Endodermal cell (in vitro differentiated cells): ENCODE results near the gene BEST1. TPM values are rescaled to one million over a fixed set of nuclear protein-coding genes. Genes with fewer than 3 reads are reported as not detected.

Source experiments
- DNase-seq: peaks from one replicate; pipeline ENCODE4 v3.0.0-alpha.2; 2017
- H3K27ac ChIP-seq: 2 replicates; pipeline ENCODE4 v1.5.1; 2013; ENCODE audit warnings: mild to moderate bottlenecking, low read depth, low read length, moderate library complexity
- H3K27me3 ChIP-seq: 2 replicates; pipeline ENCODE4 v1.6.1; 2013; ENCODE audit warnings: mild to moderate bottlenecking, low read length, moderate library complexity; ENCODE audit not compliant: insufficient read depth, control insufficient read depth, poor library complexity, severe bottlenecking
- H3K36me3 ChIP-seq: 2 replicates; pipeline ENCODE4 v1.7.0; 2013; ENCODE audit warnings: mild to moderate bottlenecking, low read length, moderate library complexity; ENCODE audit not compliant: control insufficient read depth, insufficient read depth
- H3K4me1 ChIP-seq: one replicate; pipeline ENCODE4 v1.7.0; 2013; ENCODE audit warnings: low read length; ENCODE audit not compliant: control insufficient read depth, insufficient read depth
- H3K4me3 ChIP-seq: 2 replicates; pipeline ENCODE4 v1.5.1; 2013; ENCODE audit warnings: mild to moderate bottlenecking, low read length, moderate library complexity
- H3K9ac ChIP-seq: 2 replicates; pipeline ENCODE4 v1.6.1; 2013; ENCODE audit warnings: mild to moderate bottlenecking, low read length, moderate library complexity; ENCODE audit not compliant: poor library complexity, severe bottlenecking; ENCODE audit errors: extremely low read depth
- H3K9me3 ChIP-seq: 2 replicates; pipeline ENCODE4 v1.6.1; 2013; ENCODE audit warnings: mild to moderate bottlenecking, low read length, moderate library complexity; ENCODE audit not compliant: control insufficient read depth
- H3K27ac Mint-ChIP-seq: 2 replicates; pipeline ENCODE4 v1.8.0; 2020; ENCODE audit warnings: mixed read lengths
- H3K27me3 Mint-ChIP-seq: 2 replicates; pipeline ENCODE4 v1.8.0; 2021; ENCODE audit warnings: mild to moderate bottlenecking, mixed read lengths; ENCODE audit not compliant: insufficient read depth
- H3K36me3 Mint-ChIP-seq: 2 replicates; pipeline ENCODE4 v1.8.0; 2020; ENCODE audit warnings: low read depth, mixed read lengths
- H3K4me1 Mint-ChIP-seq: 2 replicates; pipeline ENCODE4 v1.8.0; 2020; ENCODE audit warnings: mixed read lengths
- H3K4me3 Mint-ChIP-seq: 2 replicates; pipeline ENCODE4 v1.8.0; 2020; ENCODE audit warnings: mild to moderate bottlenecking, moderate library complexity, mixed read lengths
- H3K9me3 Mint-ChIP-seq: 2 replicates; pipeline ENCODE4 v1.8.0; 2020; ENCODE audit warnings: mild to moderate bottlenecking, mixed read lengths
- CTCF ChIP-seq: fragments of 200-600 bp; sonication (generic); conservative IDR thresholded peaks from 2 replicates; pipeline ENCODE4 v1.5.0; 2021; ENCODE audit warnings: antibody characterized with exemption, mild to moderate bottlenecking
- WGBS, 2 experiments: methylation state at CpG; one replicate each; pipeline versions ENCODE4 v1.1.5 to v1.1.7; 2013; ENCODE audit warnings: missing lambda C conversion rate in 2 of 2, mixed read lengths in 1 of 2; ENCODE audit not compliant: insufficient coverage in 1 of 2, insufficient read length in 1 of 2; 5-methylcytosine and 5-hydroxymethylcytosine counted together
- total RNA-seq, 2 donors: library from RNA; stranded (reverse); fragmentation: NEBNext Ultra II Directional in 1 of 2; extraction: Animal tissue kit (Norgen Biotek cat#: 25700) in 1 of 2; gene quantifications; 2 replicates in 1 of 2; 3 replicates in 1 of 2; pipeline ENCODE4 v1.2.1, GENCODE V29; 2021

BEST1 gene
- total RNA-seq, 2 donors from 2014 or later: 0.26 to 0.40 TPM

GRCh38 chr11:61935861-61936260, 14.3 kb upstream of the BEST1 start:
- peaks cover 20% of the 10 kb centered on the region for H3K9me3 Mint-ChIP-seq
- 85 to 88% methylated on average over 2 of the region's 2 CpGs for WGBS, 2 experiments

DNA sequence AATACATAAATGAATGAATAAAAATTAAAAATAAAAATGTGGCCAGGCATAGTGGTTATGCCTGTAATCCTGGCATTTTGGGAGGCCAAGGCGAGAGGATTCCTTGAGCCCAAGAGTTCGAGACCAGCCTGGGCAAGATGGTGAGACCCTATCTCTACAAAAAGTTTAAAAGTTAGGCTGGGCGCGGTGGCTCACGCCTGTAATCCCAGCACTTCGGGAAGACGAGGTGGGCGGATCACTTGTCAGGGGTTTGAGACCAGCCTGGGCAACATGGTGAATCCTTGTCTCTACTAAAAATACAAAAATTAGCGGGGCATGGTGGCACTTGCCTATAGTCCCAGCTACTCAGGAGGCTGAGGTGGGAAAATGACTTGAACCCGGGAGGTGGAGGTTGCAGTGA, 9.7 kb upstream of the BEST1 start:
- no peak overlapping the region for H3K4me3 Mint-ChIP-seq
- DNase-seq: no peak
- Histone ChIP-seq H3K4me1 (no peaks in the 10 kb centered on the region), H3K4me3 (no peak overlapping the region), H3K9ac (no peak overlapping the region), H3K36me3 (no peaks in the 10 kb centered on the region), H3K9me3 (peaks cover 23% of the 10 kb centered on the region), H3K27me3 (no peaks in the 10 kb centered on the region), H3K27ac (no peak overlapping the region)
- no peaks in the 10 kb centered on the region for H3K36me3 Mint-ChIP-seq
- H3K4me1 Mint-ChIP-seq: no peaks in the 10 kb centered on the region
- H3K27me3 Mint-ChIP-seq: peaks cover 8% of the 10 kb centered on the region
- no peak overlapping the region for H3K27ac Mint-ChIP-seq
- TF ChIP-seq CTCF: no peak
- peaks cover 13% of the 10 kb centered on the region for H3K9me3 Mint-ChIP-seq
- WGBS, 2 experiments: 90 to 92% methylated on average over 10 of the region's 10 CpGs

More at GRCh38 chr11:61935861-61936260, 14.3 kb upstream of the BEST1 start:
- no peak overlapping the region for H3K4me3 Mint-ChIP-seq
- H3K27me3 Mint-ChIP-seq: peaks cover 4% of the 10 kb centered on the region
- no peak overlapping the region for H3K27ac Mint-ChIP-seq
- H3K4me1 Mint-ChIP-seq: no peaks in the 10 kb centered on the region
- no peak overlapping the region for H3K9ac ChIP-seq
- H3K36me3 Mint-ChIP-seq: no peaks in the 10 kb centered on the region
- no peak overlapping the region for H3K27ac ChIP-seq
- H3K27me3 ChIP-seq: no peaks in the 10 kb centered on the region
- no peak for TF ChIP-seq CTCF
- no peak for DNase-seq
- H3K4me3 ChIP-seq: no peak overlapping the region
- H3K36me3 ChIP-seq: no peaks in the 10 kb centered on the region
- no peaks in the 10 kb centered on the region for H3K4me1 ChIP-seq
- H3K9me3 ChIP-seq: peaks cover 18% of the 10 kb centered on the region

GRCh38 chr11:61945191-61945590, 5.0 kb upstream of the BEST1 start:
- 86 to 88% methylated on average over 12 to 13 of the region's 13 CpGs for WGBS, 2 experiments

More at GRCh38 chr11:61945191-61945590, 5.0 kb upstream of the BEST1 start:
- Histone ChIP-seq H3K4me3 (no peak overlapping the region), H3K4me1 (no peaks in the 10 kb centered on the region), H3K27me3 (no peaks in the 10 kb centered on the region), H3K9me3 (peaks cover 5% of the 10 kb centered on the region), H3K9ac (no peak overlapping the region), H3K36me3 (no peaks in the 10 kb centered on the region), H3K27ac (no peak overlapping the region)
- no peak overlapping the region for H3K27ac Mint-ChIP-seq
- peaks cover 4% of the 10 kb centered on the region for H3K27me3 Mint-ChIP-seq
- H3K4me1 Mint-ChIP-seq: peaks cover 2% of the 10 kb centered on the region
- no peak for TF ChIP-seq CTCF
- H3K9me3 Mint-ChIP-seq: no peaks in the 10 kb centered on the region
- H3K36me3 Mint-ChIP-seq: no peaks in the 10 kb centered on the region
- no peak overlapping the region for H3K4me3 Mint-ChIP-seq
- DNase-seq: no peak
